OCI-LY3 (cell line): Measurements from ENCODE around the gene UBAP2L.

Source experiments
- H2AFZ ChIP-seq: fragments of 200-600, 300-600 bp; shearing (Covaris generic); 2 replicates; pipeline ENCODE4 v1.6.0; 2014; ENCODE audit warnings: antibody characterized with exemption, low read depth, low read length
- H3K27ac ChIP-seq: fragments of 200-600, 300-600 bp; sonication (generic); 2 replicates; pipeline ENCODE4 v1.5.1; 2014; ENCODE audit warnings: mild to moderate bottlenecking, low read length, moderate library complexity, mixed read lengths
- H3K27me3 ChIP-seq: fragments of 200-600, 300-600 bp; sonication (generic); 2 replicates; pipeline ENCODE4 v1.6.1; 2014; ENCODE audit warnings: low read depth, low read length, mixed read lengths
- H3K36me3 ChIP-seq: fragments of 200-600, 300-600 bp; sonication (generic); replicated peaks from 2 replicates; pipeline ENCODE3; 2014; ENCODE audit warnings: low read depth, low read length, mixed read lengths
- H3K4me1 ChIP-seq: fragments of 300-600, 200-600 bp; sonication (generic); 2 replicates; pipeline ENCODE4 v1.6.1; 2014; ENCODE audit warnings: low read length, mixed read lengths
- H3K4me2 ChIP-seq: fragments of 200-600, 300-600 bp; sonication (generic); 2 replicates; pipeline ENCODE4 v1.6.1; 2014; ENCODE audit warnings: low read length, mixed read lengths
- H3K4me3 ChIP-seq: fragments of 300-600, 200-600 bp; sonication (generic); 2 replicates; pipeline ENCODE4 v1.5.1; 2014; ENCODE audit warnings: antibody characterized with exemption, mild to moderate bottlenecking, low read length, moderate library complexity
- H3K79me2 ChIP-seq: fragments of 300-600, 200-600 bp; shearing (Covaris generic); 2 replicates; pipeline ENCODE4 v1.6.1; 2014; ENCODE audit warnings: mild to moderate bottlenecking, low read length, mixed read lengths
- H3K9ac ChIP-seq: fragments of 300-600, 200-600 bp; shearing (Covaris generic); 2 replicates; pipeline ENCODE4 v1.6.0; 2014; ENCODE audit warnings: mild to moderate bottlenecking, low read length, moderate library complexity
- H3K9me3 ChIP-seq: fragments of 200-600, 300-600 bp; shearing (Covaris generic); 2 replicates; pipeline ENCODE4 v1.6.1; 2014; ENCODE audit warnings: low read length, mixed read lengths; ENCODE audit not compliant: insufficient read depth
- H4K20me1 ChIP-seq: fragments of 200-600, 300-600 bp; sonication (generic); 2 replicates; pipeline ENCODE4 v1.6.1; 2016; ENCODE audit warnings: low read length, mixed read lengths; ENCODE audit not compliant: insufficient read depth
- EZH2phosphoT487 ChIP-seq: fragments of 200-600 bp; shearing (Covaris generic); IDR thresholded peaks from 2 replicates; pipeline ENCODE4 v1.6.1; 2018; ENCODE audit warnings: antibody characterized with exemption, mixed run types, low read depth
- TF ChIP-seq, protein P1 (sequence below): fragments of 200-600, 300-600 bp; sonication (generic); IDR thresholded peaks from 2 replicates; pipeline ENCODE4 v1.5.1; 2014; ENCODE audit warnings: antibody characterized with exemption, low read length, low read depth

UBAP2L gene

GRCh38 chr1:154176337-154176736 is 44.4 kb upstream of the UBAP2L start:
- Histone ChIP-seq H4K20me1 (peaks cover 83% of the 10 kb centered on the region), H3K4me3 (no peak overlapping the region), H3K27me3 (no peaks in the 10 kb centered on the region), H3K9me3 (no peaks in the 10 kb centered on the region), H3K4me2 (no peak overlapping the region), H3K4me1 (peaks cover 34% of the 10 kb centered on the region), H3K79me2 (peaks cover 89% of the 10 kb centered on the region), H3K27ac (no peak overlapping the region), H2AFZ (no peak overlapping the region), H3K36me3 (peaks cover 71% of the 10 kb centered on the region), H3K9ac (no peak overlapping the region)
- TF ChIP-seq, protein P1, sequence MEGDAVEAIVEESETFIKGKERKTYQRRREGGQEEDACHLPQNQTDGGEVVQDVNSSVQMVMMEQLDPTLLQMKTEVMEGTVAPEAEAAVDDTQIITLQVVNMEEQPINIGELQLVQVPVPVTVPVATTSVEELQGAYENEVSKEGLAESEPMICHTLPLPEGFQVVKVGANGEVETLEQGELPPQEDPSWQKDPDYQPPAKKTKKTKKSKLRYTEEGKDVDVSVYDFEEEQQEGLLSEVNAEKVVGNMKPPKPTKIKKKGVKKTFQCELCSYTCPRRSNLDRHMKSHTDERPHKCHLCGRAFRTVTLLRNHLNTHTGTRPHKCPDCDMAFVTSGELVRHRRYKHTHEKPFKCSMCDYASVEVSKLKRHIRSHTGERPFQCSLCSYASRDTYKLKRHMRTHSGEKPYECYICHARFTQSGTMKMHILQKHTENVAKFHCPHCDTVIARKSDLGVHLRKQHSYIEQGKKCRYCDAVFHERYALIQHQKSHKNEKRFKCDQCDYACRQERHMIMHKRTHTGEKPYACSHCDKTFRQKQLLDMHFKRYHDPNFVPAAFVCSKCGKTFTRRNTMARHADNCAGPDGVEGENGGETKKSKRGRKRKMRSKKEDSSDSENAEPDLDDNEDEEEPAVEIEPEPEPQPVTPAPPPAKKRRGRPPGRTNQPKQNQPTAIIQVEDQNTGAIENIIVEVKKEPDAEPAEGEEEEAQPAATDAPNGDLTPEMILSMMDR = no peak
- TF ChIP-seq EZH2phosphoT487 = no peak

DNA sequence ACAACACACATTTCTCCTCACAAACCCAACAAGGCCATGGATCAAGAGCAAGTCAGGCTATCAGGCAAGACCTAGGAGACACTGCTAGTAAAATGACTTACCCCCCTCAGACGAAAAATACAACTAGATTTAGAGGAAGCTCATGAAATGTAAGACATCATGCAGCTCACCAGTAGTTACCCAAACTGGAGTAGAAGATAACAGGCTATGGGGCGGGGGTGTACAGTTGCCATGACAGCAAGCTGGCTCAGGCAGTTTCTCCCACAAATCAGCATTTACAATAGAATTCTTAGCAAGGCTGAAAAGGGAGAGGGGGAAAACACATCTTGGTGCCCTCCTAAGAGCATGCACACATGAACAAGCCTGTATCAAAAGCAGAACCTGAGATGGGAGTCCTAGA is 42.7 kb upstream of the UBAP2L start:
- Histone ChIP-seq H3K9me3 (no peaks in the 10 kb centered on the region), H3K27me3 (no peaks in the 10 kb centered on the region), H2AFZ (no peak overlapping the region), H3K4me1 (peaks cover 35% of the 10 kb centered on the region), H4K20me1 (peaks cover 73% of the 10 kb centered on the region), H3K4me2 (peak overlapping the region; percentile 99), H3K79me2 (peaks cover 89% of the 10 kb centered on the region), H3K27ac (peak overlapping the region; percentile 95), H3K9ac (no peak overlapping the region), H3K36me3 (peaks cover 56% of the 10 kb centered on the region), H3K4me3 (peak overlapping the region; percentile 79; the same call in 1 of the 2 replicates)
- TF ChIP-seq, protein P1 = no peak
- no peak for TF ChIP-seq EZH2phosphoT487

DNA sequence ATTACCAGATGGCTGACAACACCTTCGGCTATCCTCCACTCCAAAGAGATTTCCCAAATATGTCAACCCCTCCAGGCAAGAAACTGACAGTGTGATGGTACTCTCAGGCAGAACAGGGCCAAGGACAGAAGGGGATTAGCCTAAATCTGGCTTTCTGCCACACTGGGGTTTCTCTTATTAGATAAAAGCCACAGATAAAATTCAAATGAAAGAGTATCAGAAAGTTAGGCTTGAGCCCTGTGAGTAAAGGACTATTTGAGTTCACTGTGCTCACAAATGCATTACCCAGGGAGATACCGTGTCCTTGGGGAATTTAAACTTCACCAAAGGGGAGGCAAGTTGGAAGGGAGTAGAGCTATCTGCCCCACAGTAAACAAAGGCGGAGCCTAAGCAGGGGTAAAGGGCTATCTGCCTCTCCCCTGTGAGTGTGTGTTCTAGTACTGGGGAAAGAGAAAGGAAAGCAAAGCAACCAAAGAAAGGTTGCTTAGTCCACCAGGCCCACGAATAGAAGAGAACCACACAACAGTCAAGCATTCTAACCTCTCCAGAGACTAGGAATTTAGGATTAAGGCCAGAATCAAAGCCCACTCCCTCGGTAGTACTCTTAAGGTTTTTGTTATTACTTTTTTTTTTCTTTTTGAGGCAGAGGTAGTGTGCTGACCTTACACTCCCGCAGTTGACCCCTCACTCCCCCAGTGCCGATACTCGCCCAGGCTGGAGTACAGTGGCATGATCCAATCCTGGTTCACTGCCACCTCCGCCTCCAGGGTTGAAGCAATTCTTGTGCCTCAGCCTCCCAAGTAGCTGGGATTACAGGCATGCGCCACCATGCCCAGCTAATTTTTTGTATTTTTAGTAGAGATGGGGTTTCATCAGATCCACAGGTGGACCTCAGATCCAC is 41.6 kb upstream of the UBAP2L start:
- Histone ChIP-seq H4K20me1 (peaks cover 70% of the 10 kb centered on the region), H3K4me3 (peak overlapping the region; percentile 79)

More for the DNA sequence above, 41.6 kb upstream of the UBAP2L start:
- H3K36me3 ChIP-seq = peaks cover 54% of the 10 kb centered on the region
- peak overlapping the region; percentile 99 for H3K4me2 ChIP-seq
- no peak for TF ChIP-seq EZH2phosphoT487
- TF ChIP-seq, protein P1 = no peak
- H3K79me2 ChIP-seq = peaks cover 88% of the 10 kb centered on the region
- H3K27ac ChIP-seq = peak overlapping the region; percentile 95
- peaks cover 35% of the 10 kb centered on the region for H3K4me1 ChIP-seq
- H3K27me3 ChIP-seq = no peaks in the 10 kb centered on the region
- H3K9me3 ChIP-seq = no peaks in the 10 kb centered on the region
- peak overlapping the region; percentile 87 for H3K9ac ChIP-seq
- H2AFZ ChIP-seq = no peak overlapping the region
